ENCODE data around the gene NAPB.
A peak's percentile ranks its signal among the peaks of the same experiment; 100 is the strongest.
"Not testable (repeated sequence)": the region's sequence is repeated elsewhere in the genome, so short reads cannot be mapped to it uniquely, and the experiment has no call there.

The NAPB gene

GRCh38 chr20:23420943-23421931 is at the start of gene NAPB:
Gene NAPB, minus strand, starts transcription at chr20:23421488. Its CDS starts 86 bp downstream, at chr20:23421402.
- DNase-seq, result peak; percentile 98

- not testable (repeated sequence) for DNase-seq
These were observed 45.7 kb upstream of the NAPB start for GRCh38 chr20:23466961-23467360.

- no peak for DNase-seq
These were observed 39.9 kb upstream of the NAPB start for GRCh38 chr20:23461180-23461579.

- DNase-seq, result no peak
These were observed 38.3 kb upstream of the NAPB start for GRCh38 chr20:23459461-23460150.

- DNase-seq, result no peak
These were observed 35.6 kb upstream of the NAPB start for GRCh38 chr20:23456873-23457272.

- DNase-seq, result no peak
These were observed 35.1 kb upstream of the NAPB start for GRCh38 chr20:23456409-23456808.

- DNase-seq, result no peak
These were observed 34.4 kb upstream of the NAPB start for GRCh38 chr20:23455639-23456038.

- no peak for DNase-seq
These were observed 33.5 kb upstream of the NAPB start for GRCh38 chr20:23454816-23455215.

GRCh38 chr20:23453549-23454543 is 32.6 kb upstream of the NAPB start:
- DNase-seq, result no peak

- no peak for DNase-seq
These were observed 31.5 kb upstream of the NAPB start, which contains the start of gene CST11 for GRCh38 chr20:23452776-23453175. Gene CST11, minus strand, starts transcription at chr20:23452876. Its CDS starts 65 bp downstream, at chr20:23452811.

GRCh38 chr20:23451956-23452487 is 30.7 kb upstream of the NAPB start:
- DNase-seq, result no peak

GRCh38 chr20:23450877-23451276 is 29.6 kb upstream of the NAPB start:
- no peak for DNase-seq

GRCh38 chr20:23449421-23449820 is 28.1 kb upstream of the NAPB start:
- no peak for DNase-seq

GRCh38 chr20:23448167-23448566 is 26.9 kb upstream of the NAPB start:
- no peak for DNase-seq

- DNase-seq, result no peak
These were observed 25.2 kb upstream of the NAPB start for GRCh38 chr20:23446505-23446904.

- no peak for DNase-seq
These were observed 24.4 kb upstream of the NAPB start for GRCh38 chr20:23445596-23446217.

- no peak for DNase-seq
These were observed 23.6 kb upstream of the NAPB start for GRCh38 chr20:23444859-23445258.

- no peak for DNase-seq
These were observed 21.1 kb upstream of the NAPB start for GRCh38 chr20:23442436-23442835.

- no peak for DNase-seq
These were observed 20.6 kb upstream of the NAPB start for GRCh38 chr20:23441850-23442313.

GRCh38 chr20:23440004-23440403 is 18.7 kb upstream of the NAPB start:
- DNase-seq, result no peak

- no peak for DNase-seq
These were observed 17.4 kb upstream of the NAPB start for GRCh38 chr20:23438661-23439060.

All from NCI-H510A (cell line).